K562 (cell line): ENCODE results near the gene SCRN1.

ENCODE experiments used
- BACH1 ChIP-seq: fragments of 200-800 bp; sonication (Bioruptor generic); IDR thresholded peaks from 2 replicates; pipeline ENCODE4 v1.6.1; 2016; ENCODE audit warnings: missing genetic modification characterization, missing compliant biosample characterization
- FOXM1 ChIP-seq, 2 experiments: fragments of 450-650 bp in 1 of 2; sonication (generic) in 1 of 2; formaldehyde crosslinking in 1 of 2; IDR thresholded peaks; 2 replicates each; pipeline versions ENCODE4 v1.6.1 to v1.9.0; 2017 to 2022; ENCODE audit warnings: low read depth in 2 of 2, mild to moderate bottlenecking in 2 of 2, missing genetic modification reagents in 1 of 2, moderate library complexity in 1 of 2
- NR3C1 ChIP-seq: sonication (generic); formaldehyde crosslinking; IDR thresholded peaks from 2 replicates; pipeline ENCODE4 v1.8.1; 2022; ENCODE audit warnings: missing genetic modification reagents
- PHF20 ChIP-seq: fragments of 450-650 bp; IDR thresholded peaks from 2 replicates; pipeline ENCODE4 v1.6.1; 2018; ENCODE audit not compliant: partially characterized antibody
- ZKSCAN1 ChIP-seq: fragments of 150-350 bp; IDR thresholded peaks from 2 replicates; pipeline ENCODE4 v1.6.1; 2016; ENCODE audit warnings: low read depth, low read length
- ZNF699 ChIP-seq: fragments of 250-450 bp; sonication (Bioruptor Pico); IDR thresholded peaks from 2 replicates; pipeline ENCODE4 v1.8.0; 2021; ENCODE audit warnings: mild to moderate bottlenecking, moderate library complexity; ENCODE audit not compliant: insufficient replicate concordance
- TF ChIP-seq, protein P1 (sequence below), 2 experiments: fragments of 450-650 bp; IDR thresholded peaks; 2 replicates each; pipeline ENCODE4 v1.6.1; 2016; ENCODE audit warnings: mild to moderate bottlenecking in 2 of 2, borderline replicate concordance in 1 of 2, low read depth in 1 of 2, moderate library complexity in 1 of 2

DNA sequence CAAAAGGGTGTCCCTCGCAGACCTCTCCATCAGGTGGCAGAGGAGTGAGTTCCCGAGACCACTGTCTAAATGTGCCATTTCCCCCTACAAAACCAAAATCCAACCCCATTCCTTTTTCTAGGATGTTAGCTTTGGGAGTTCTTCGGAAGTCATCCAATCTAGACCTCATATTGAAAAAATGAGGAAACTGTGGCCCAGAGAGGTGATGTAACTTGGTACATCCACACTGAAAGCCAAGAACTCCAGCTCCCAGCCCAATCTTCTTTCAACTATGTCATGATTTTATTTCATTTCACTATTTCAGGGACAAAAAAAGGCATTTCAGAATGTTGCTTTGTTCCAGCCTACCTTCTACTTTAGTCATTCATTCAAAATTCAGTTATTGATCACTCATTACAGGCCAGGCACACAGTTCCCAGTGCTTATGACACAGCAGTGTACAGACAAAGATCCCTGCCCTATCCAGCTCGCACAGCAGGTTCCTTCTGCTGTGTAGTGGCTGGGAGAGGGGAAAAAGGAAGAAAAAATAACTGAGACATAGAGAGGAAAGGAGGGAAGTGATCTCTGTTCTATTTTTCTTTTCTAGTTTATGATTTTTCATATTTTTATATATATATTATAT is 35.8 kb downstream of the SCRN1 start:
- no peak for TF ChIP-seq NR3C1 (CRISPR knock-in tag)
- no peak for TF ChIP-seq ZKSCAN1
- TF ChIP-seq ZNF699: no peak
- TF ChIP-seq, protein P1, sequence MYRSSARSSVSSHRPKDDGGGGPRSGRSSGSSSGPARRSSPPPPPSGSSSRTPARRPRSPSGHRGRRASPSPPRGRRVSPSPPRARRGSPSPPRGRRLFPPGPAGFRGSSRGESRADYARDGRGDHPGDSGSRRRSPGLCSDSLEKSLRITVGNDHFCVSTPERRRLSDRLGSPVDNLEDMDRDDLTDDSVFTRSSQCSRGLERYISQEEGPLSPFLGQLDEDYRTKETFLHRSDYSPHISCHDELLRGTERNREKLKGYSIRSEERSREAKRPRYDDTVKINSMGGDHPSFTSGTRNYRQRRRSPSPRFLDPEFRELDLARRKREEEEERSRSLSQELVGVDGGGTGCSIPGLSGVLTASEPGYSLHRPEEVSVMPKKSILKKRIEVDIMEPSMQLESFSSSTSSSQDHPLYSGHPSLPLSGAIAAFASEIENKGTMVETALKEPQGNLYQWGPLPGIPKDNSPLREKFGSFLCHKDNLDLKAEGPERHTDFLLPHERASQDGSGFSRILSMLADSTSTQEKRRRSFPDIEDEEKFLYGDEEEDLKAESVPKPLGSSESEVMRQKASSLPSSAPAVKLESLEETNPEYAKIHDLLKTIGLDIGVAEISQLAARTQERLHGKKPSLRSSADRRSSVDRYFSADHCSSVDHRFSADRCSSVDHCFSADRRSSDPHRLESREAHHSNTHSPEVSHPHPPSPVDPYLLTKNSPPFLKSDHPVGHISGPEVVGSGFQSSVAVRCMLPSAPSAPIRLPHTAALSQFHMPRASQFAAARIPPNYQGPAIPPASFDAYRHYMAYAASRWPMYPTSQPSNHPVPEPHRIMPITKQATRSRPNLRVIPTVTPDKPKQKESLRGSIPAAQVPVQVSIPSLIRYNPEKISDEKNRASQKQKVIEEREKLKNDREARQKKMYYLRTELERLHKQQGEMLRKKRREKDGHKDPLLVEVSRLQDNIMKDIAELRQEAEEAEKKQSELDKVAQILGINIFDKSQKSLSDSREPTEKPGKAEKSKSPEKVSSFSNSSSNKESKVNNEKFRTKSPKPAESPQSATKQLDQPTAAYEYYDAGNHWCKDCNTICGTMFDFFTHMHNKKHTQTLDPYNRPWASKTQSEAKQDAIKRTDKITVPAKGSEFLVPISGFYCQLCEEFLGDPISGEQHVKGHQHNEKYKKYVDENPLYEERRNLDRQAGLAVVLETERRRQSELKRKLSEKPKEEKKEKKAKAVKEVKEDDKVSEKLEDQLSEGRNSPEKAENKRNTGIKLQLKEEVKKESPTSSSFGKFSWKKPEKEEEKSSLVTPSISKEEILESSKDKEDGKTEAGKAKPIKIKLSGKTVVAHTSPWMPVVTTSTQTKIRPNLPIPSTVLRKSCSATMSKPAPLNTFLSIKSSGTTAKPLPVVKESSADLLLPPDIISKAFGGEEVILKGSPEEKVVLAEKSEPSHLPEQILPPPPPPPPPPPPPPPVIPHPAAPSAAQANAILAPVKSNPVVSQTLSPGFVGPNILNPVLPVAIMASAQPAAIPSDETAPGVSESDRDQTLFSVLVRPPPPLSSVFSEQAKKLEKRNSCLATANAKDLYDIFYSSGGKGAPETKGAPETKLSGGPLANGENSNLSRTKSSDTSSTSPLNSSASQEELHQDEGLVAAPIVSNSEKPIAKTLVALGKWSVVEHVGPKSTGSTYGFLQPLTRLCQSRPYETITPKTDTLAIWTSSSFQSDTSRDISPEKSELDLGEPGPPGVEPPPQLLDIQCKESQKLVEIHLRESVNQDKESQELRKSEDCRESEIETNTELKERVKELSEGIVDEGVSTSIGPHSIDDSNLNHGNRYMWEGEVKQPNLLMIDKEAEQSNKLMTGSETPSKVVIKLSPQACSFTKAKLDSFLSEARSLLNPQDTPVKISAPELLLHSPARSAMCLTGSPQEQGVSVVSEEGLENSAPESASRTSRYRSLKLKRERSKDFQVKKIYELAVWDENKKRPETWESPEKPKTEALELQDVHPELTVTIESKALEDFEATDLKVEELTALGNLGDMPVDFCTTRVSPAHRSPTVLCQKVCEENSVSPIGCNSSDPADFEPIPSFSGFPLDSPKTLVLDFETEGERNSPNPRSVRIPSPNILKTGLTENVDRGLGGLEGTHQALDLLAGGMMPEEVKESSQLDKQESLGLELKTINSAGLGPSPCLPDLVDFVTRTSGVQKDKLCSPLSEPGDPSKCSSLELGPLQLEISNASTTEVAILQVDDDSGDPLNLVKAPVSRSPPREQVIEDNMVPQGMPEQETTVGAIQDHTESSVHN (IDR thresholded peaks at IDR 0.05; ENCODE audit: borderline replicate concordance in 1 of 2, low read depth in 1 of 2): no peak
- TF ChIP-seq PHF20: no peak
- TF ChIP-seq FOXM1 (IDR thresholded peaks at IDR 0.05; ENCODE audit: low read depth): no peak
- TF ChIP-seq FOXM1 (CRISPR knock-in tag; IDR thresholded peaks at IDR 0.05; ENCODE audit: low read depth): no peak
- no peak for TF ChIP-seq BACH1 (tag)
